ENCODE results near the gene RARB.

DNA sequence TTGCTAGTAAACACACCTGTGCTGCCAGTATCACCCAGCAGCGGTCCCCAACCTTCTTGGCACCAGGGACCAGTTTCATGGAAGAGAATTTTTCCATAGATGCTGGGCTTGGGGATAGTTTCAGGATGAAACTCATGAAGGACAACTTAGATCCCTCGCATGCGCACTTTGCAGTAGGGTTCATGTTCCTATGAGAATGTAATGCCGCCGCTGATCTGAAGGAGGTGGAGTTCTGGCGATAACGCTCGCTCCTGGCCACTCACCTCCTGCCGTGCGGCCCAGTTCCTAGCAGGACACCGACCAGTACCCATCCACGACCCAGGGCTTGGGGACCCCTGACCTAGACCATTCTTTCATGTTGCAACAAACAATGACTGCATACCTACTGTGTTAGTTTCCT is 146.9 kb downstream of the RARB start:
- TF ChIP-seq CTCF (IDR thresholded peaks at IDR 0.05; ENCODE audit: poor library complexity, severe bottlenecking): no peak
- TF ChIP-seq POLR2AphosphoS5 (IDR thresholded peaks at IDR 0.05): no peak
- TF ChIP-seq EZH2 (IDR thresholded peaks at IDR 0.05; ENCODE audit: borderline replicate concordance, insufficient read depth, low read length, poor library complexity, severe bottlenecking): no peak
- TF ChIP-seq EP300 (conservative IDR thresholded peaks at IDR 0.05; ENCODE audit: poor library complexity, severe bottlenecking): no peak
- TF ChIP-seq, protein P1, sequence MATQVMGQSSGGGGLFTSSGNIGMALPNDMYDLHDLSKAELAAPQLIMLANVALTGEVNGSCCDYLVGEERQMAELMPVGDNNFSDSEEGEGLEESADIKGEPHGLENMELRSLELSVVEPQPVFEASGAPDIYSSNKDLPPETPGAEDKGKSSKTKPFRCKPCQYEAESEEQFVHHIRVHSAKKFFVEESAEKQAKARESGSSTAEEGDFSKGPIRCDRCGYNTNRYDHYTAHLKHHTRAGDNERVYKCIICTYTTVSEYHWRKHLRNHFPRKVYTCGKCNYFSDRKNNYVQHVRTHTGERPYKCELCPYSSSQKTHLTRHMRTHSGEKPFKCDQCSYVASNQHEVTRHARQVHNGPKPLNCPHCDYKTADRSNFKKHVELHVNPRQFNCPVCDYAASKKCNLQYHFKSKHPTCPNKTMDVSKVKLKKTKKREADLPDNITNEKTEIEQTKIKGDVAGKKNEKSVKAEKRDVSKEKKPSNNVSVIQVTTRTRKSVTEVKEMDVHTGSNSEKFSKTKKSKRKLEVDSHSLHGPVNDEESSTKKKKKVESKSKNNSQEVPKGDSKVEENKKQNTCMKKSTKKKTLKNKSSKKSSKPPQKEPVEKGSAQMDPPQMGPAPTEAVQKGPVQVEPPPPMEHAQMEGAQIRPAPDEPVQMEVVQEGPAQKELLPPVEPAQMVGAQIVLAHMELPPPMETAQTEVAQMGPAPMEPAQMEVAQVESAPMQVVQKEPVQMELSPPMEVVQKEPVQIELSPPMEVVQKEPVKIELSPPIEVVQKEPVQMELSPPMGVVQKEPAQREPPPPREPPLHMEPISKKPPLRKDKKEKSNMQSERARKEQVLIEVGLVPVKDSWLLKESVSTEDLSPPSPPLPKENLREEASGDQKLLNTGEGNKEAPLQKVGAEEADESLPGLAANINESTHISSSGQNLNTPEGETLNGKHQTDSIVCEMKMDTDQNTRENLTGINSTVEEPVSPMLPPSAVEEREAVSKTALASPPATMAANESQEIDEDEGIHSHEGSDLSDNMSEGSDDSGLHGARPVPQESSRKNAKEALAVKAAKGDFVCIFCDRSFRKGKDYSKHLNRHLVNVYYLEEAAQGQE (IDR thresholded peaks at IDR 0.05; ENCODE audit: borderline replicate concordance): no peak
- TF ChIP-seq RAD21 (conservative IDR thresholded peaks at IDR 0.05): no peak
- no peak for TF ChIP-seq TAF1 (IDR thresholded peaks at IDR 0.05; ENCODE audit: low read depth)
- no peak for TF ChIP-seq SMC3 (conservative IDR thresholded peaks at IDR 0.05; ENCODE audit: poor library complexity)

Data from neural cell (in vitro differentiated cells).